Caki2 (cell line): ENCODE measurements around the gene OR13J1. TPM values are rescaled to one million over a fixed set of nuclear protein-coding genes. Genes with fewer than 3 reads are reported as not detected.

Experiments used
- DNase-seq: peaks from one replicate; pipeline ENCODE4 v3.0.0-alpha.2; 2015; ENCODE audit warnings: low read depth
- in situ Hi-C: cut with HindIII; loops from 2 replicates; pipeline ENCODE4 v1.10.0; 2016; ENCODE audit warnings: low sequenced_read_pairs, low pct_unique_long_range_greater_than_20kb, mixed read lengths
- total RNA-seq: library from RNA; depleted of rRNA; stranded (reverse); fragments of >200 nt; shearing (Covaris generic); gene quantifications from 2 replicates; pipeline ENCODE4 v1.2.3, GENCODE V29; 2014; ENCODE audit warnings: low replicate concordance

The OR13J1 gene
- total RNA-seq, 1 experiment from 2014 or later: not detected

DNA sequence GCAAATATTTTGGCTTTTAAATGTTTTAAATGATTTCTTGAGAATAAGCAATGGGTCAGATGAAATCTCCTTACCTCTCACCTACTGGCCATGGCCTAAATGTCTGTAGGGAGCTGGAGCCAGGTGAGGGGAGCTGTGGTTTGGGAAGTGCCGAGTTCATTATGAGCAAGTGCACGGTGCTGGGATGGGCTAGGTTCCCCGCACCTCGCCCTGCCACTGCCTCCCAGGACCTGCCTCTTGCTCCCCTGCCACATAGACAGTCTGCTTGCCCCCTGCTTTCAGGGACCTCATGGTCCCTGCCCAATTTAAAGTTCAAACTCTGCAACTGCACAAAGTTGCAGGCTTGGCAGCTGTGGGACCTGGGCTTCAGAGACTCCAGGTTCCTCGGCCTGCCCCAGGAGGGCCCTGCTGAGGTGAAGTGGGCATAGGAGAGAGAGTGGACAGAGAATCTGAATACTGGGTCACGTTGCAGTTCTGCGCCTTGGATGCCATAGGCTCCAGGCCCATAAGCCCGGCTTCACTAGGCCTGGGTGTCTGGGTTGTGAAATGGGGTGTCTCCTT, 5.4 kb downstream of the OR13J1 start:
- in situ Hi-C loops: no loop called here
- no peak for DNase-seq

DNA sequence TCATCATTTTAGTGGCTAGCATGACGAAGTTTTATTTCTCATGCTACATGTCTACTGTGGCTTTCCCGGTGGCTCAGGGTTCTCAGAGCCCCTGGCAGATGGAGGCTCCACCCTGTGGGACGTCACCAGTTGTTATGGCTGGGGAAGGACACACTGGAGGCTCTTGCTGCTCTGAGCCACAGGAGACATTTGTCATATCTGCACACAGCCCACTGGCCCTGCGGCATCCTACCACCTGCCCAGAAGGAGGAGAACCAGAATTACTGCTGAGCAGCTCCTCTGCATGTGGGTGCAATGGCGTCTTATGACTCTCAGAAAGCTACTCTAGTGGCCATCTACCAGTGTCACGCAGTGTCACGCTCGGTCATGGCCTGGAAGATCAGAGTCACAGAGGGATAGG, 6.6 kb downstream of the OR13J1 start:
- in situ Hi-C loops: no loop called here
- no peak for DNase-seq

GRCh38 chr9:35862328-35862727, 7.9 kb downstream of the OR13J1 start:
- no peak for DNase-seq
- in situ Hi-C loops: no loop called here

DNA sequence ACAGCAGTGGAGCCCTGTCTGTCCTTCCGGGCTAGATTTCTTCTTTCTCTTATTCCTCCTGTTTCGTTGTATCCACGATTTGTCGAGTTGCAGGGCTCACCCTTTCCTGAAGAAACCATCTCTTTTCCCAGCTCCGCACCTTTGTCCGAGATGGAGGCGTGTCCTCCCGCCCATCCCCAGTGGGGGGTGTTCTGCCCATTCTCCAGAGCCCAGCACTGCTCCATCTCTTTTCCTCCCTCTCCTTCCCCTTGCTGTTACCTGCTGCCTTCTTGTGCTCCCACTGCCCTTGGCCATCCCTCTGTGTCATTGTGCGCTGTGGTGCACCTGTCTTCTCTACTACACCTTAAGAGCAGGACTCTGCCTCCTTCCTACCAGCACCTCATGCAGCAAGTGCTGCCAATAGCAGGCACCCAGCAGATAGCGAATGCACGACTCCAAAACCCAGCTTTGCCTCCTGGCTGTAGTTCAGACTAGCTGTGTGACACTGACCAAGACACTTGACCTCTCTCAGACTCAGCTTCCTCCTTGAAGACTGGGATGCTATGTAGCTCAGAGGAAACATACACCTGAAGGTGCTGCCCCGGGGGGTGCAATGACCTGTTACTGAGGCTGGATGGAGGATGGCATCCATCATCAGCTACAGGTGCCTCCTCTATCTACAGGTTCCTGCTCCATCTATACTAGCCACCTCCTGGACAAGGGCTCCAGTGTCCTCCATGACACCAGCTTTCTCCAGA, 8.9 kb downstream of the OR13J1 start:
- no peak for DNase-seq
- in situ Hi-C loops: no loop called here

DNA sequence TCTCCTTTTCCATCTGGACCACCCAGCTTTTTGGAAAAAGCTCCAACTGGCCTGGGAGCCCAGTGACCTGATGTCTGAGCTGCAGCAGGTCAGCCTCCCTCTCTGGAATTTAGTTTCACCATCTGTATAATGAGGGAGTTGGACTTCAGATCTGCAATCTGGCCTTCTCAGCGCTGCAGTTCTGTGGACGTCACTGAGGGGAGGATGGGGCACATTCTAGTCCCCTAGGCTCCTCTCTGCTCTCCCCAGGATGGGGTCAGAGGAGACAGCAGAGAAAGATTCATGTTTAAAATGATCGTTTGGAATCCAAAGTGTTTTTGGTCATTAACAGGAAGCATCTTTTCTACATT, 10.2 kb downstream of the OR13J1 start:
- no peak for DNase-seq
- in situ Hi-C loops: no loop called here

GRCh38 chr9:35859310-35859989, 10.8 kb downstream of the OR13J1 start:
- no peak for DNase-seq
- in situ Hi-C loops: no loop called here

DNA sequence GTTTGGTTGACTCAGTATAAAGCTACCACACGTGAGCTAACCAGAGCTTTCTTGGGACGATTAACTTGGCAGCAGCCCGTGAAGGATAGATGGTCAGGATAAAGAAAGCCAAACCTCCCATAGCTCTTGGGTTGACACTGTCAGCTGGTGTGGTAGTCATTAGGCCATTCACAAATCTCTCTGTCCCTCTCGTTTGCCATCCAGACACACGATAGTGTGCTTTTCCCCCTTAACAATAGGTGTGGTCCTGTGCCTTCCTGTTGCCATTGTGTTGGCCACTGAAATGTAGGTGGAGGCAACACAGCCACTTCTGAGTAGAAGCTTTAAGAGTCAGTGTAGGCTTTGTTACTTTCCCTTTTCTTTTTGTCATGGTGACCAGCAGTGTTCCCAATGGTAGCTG, 11.7 kb downstream of the OR13J1 start:
- DNase-seq: no peak
- in situ Hi-C loops: no loop called here

- in situ Hi-C loops: no loop called here
- no peak for DNase-seq
Measured at GRCh38 chr9:35856882-35857281, 13.3 kb downstream of the OR13J1 start.

DNA sequence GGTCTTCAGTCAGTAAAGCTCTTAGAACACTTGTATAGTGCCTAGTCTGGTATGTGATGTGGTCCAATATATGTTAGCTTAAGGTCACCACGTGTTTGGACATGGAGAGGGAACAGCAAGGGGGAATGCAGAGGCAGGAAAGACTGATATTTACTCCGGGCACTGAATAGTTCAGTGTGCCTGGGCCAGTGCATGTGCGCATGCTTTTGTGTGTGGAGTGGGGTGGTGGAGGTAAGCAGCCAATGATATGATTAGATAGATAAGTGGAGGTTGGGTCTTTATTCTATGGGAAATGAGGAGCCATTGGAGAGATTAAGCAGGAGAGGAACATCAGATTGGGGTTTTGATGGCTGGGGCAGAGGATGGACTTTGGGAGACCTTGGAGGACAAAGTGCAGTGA, 14.0 kb downstream of the OR13J1 start:
- in situ Hi-C loops: no loop called here
- DNase-seq: no peak

GRCh38 chr9:35854091-35854762, 16.0 kb downstream of the OR13J1 start:
- no peak for DNase-seq
- in situ Hi-C loops: no loop called here

DNA sequence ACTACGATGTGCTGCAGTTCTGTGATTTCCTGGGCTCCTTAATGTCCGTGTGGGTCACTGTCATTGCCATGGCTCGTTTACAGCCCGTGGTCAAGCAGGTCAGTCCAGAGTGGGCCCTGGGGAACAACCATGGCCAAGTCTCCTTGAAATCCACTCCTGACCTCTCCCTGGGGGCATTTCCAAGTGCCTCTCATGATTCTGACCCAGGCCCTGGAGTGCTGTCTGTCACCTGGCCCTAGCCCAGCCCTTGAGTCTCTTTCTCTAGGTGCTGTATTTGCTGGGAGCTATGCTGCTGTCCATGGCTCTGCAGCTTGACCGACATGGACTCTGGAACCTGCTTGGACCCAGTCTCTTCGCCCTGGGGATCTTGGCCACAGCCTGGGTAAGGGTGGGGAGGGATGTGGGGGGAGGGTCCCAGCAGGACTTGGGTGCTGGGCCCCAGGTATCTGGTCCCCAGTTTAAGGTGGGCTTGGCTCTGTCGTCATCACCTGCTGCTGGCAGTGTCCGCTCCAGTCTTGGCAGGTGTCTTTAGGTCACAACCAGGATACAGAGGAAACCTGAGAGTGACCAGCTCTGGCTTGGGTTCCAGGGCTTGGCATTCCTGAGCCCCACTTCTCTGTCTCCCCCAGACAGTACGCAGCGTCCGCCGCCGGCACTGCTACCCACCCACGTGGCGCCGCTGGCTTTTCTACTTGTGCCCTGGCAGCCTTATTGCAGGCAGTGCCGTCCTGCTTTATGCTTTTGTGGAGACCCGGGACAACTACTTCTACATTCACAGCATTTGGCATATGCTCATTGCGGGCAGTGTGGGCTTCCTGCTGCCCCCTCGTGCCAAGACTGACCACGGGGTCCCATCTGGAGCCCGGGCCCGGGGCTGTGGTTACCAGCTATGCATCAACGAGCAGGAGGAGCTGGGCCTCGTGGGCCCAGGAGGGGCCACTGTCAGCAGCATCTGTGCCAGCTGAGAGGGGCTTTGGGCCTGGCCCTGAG, 17.0 kb downstream of the OR13J1 start:
- no peak for DNase-seq
- in situ Hi-C loops: no loop called here

DNA sequence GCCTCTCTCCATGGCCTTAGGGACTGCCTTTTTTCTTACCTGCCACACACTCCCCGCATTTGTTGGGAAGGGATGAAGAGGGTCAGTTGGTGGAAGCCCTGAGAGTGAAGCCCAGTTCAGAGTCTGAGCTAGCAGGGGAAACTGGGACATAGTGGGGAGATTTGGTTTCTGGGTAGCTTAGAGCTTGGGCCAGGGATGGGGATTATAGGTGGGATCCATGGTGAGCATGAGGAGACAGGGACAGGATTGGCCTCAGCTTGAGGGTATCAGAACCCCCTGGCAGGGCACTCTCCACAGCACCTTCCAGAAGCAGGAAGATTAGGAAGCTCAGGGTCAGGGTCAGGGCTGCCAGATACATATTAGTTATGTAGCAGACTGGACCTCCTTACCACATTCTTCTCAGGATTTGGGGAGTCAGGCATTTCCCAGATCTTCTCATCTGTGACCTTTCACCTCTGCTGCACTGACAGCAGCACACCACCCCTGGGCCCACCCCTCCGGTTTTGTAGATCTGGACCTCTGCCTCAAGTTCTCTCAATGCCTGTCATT, 17.9 kb downstream of the OR13J1 start:
- DNase-seq: no peak
- in situ Hi-C loops: no loop called here

GRCh38 chr9:35847792-35848572, 22.2 kb downstream of the OR13J1 start:
- no peak for DNase-seq

GRCh38 chr9:35845824-35846771, 24.1 kb downstream of the OR13J1 start:
- in situ Hi-C loops: no loop called here

More at GRCh38 chr9:35847792-35848572, 22.2 kb downstream of the OR13J1 start:
- in situ Hi-C loops: no loop called here

GRCh38 chr9:35844628-35845270, 25.5 kb downstream of the OR13J1 start:
- in situ Hi-C loops: no loop called here
- peak; percentile 31 for DNase-seq

More at GRCh38 chr9:35845824-35846771, 24.1 kb downstream of the OR13J1 start:
- DNase-seq: no peak

DNA sequence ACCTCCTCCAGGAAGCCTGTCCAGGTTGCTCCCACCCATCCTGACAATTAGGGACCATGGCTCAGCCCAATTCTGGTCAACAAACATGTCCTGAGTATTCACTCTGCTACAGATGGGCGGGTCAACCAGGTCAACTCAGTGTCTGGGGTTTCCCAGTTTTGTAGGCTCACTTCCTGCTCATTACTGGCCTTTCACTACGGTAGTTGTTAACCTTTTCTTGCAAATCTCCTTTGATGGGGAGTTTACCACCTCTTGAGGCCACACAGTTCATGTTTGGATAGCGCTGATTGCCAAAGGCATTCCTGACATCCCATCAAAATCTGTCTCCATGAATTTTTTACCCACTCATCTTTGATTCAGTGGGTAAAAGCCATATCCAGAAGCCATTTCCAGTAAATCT, 27.4 kb downstream of the OR13J1 start:
- in situ Hi-C loops: no loop called here

More for the DNA sequence above, 27.4 kb downstream of the OR13J1 start:
- no peak for DNase-seq
